VCaP (cell line): Measurements from ENCODE around the gene C13orf46.

Source experiments
- H3K27ac ChIP-seq: fragments of 450-650 bp; 2 replicates; pipeline ENCODE4 v1.5.1; 2017
- TF ChIP-seq, protein P1 (sequence below): fragments of 450-650 bp; conservative IDR thresholded peaks from 2 replicates; pipeline ENCODE4 v1.5.1; 2017; ENCODE audit warnings: mild to moderate bottlenecking, moderate library complexity

The C13orf46 gene

DNA sequence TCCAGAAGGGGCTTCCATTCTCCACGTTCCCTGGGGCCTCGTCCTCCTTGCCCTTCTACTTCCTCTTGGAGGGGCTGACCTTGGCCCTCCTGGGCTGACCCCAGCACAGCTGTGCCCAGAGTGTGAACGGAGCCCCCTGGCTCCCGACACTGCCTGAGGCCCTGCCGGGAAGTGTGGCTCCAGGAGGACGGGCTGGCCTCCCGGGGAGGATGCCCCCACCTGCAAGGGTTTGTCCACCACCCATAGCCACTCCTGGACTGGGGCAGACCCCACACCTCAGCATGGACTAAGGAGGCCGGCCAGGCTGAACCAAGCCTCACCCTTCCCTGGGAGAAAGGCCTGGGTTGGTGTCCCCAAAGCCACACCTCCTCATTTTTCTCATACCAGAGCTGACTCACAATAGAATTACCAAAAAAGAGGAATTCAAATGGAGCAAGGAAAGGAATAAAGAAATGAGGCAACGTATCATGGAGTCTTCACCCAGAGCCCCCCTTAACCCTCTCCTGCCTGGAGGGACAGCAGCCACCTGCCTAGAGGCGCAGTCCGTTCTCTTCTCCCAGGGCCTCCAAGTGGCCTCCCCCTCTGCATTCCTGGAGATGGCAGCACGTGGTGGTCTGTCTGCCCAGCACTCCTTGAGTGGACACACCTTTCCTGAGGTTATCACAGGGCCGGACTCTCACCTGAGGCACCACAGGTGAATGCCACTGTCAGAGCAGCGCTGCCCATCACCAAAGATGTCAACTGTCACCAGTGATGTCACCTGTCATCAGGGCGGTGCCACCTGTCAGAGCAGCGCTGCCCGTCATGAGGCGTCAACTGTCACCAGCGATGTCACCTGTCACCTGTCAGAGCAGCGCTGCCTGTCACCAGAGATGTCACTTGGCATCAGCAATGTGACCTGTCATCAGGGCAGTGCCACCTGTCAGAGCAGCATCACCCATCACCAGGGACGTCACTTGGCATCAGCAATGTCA lies 3.1 kb upstream of the C13orf46 start:
- TF ChIP-seq, protein P1, sequence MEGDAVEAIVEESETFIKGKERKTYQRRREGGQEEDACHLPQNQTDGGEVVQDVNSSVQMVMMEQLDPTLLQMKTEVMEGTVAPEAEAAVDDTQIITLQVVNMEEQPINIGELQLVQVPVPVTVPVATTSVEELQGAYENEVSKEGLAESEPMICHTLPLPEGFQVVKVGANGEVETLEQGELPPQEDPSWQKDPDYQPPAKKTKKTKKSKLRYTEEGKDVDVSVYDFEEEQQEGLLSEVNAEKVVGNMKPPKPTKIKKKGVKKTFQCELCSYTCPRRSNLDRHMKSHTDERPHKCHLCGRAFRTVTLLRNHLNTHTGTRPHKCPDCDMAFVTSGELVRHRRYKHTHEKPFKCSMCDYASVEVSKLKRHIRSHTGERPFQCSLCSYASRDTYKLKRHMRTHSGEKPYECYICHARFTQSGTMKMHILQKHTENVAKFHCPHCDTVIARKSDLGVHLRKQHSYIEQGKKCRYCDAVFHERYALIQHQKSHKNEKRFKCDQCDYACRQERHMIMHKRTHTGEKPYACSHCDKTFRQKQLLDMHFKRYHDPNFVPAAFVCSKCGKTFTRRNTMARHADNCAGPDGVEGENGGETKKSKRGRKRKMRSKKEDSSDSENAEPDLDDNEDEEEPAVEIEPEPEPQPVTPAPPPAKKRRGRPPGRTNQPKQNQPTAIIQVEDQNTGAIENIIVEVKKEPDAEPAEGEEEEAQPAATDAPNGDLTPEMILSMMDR = no peak
- no peak overlapping the region for H3K27ac ChIP-seq

DNA sequence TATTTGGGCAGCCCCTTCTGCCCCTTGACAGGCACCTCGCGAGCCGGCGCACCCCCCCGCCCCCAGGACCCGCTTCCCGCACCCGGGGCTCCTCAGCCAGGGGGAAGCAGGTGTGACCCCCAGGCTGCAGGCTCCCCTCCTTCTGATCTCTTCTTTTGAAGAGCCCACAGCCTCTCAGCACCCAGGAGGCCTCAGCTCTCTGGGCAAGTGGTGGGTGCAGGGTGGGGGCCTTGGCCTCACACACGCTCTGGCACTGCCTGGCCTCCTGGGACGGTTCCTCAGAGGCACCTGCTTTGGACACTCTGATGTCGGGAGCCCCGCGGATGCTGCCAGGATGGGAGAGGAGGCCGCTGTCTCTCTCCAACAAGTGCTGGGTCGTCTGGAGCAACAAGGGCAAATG lies 1.5 kb upstream of the C13orf46 start:
- TF ChIP-seq, protein P1 = no peak

DNA sequence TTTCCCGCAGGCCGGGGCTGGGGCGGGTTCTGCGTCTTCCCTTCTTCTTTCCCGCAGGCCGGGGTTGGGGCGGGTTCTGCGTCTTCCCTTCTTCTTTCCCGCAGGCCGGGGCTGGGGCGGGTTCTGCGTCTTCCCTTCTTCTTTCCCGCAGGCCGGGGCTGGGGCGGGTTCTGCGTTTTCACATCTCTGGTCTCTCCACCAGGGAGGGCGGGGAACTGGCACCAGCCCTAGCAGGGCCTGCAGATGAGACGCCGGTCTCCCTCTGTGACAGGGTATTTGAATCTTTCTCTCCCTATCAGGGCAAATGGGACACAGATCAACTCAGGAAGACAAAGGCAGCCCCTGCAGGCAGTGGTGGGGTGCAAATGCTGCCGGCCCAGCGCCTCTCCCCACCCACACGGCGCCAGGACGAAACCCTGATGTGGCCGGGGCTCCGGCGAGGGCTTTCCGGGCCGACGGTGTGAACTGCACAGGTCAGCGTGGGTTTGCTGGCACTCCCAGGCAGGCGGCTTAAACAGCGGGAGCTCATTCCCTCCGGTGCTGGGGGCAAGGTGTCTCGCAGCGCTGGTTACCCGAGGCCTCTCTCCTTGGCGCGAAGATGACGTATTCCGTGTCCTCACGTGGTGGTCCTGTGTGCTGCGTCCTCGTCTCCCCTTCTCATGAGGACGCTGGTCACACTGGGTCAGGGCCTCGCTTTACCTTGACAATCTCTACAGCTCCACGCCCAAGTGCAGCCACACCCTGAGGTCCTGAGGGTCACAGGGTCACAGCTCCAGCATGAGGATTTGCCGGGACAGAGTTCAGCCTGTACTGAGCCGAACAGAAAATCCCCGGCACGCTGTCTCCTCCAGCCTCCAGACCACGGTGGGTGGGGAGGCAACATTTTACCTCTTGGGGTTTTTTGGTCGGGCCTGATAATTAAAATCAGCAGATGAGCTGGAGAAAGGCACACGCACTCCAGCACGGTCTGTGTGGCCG lies 717 bp upstream of the C13orf46 start:
- TF ChIP-seq, protein P1 = no peak
- H3K27ac ChIP-seq = no peak overlapping the region

More for the DNA sequence above, 1.5 kb upstream of the C13orf46 start:
- no peak overlapping the region for H3K27ac ChIP-seq

GRCh38 chr13:113972451-113973217 lies 1.2 kb downstream of the C13orf46 start:
- TF ChIP-seq, protein P1 = no peak
- no peak overlapping the region for H3K27ac ChIP-seq

- peak overlapping the region; percentile 60 for H3K27ac ChIP-seq
- TF ChIP-seq, protein P1 = no peak
Observed at GRCh38 chr13:113971471-113972231, 2.2 kb downstream of the C13orf46 start.

DNA sequence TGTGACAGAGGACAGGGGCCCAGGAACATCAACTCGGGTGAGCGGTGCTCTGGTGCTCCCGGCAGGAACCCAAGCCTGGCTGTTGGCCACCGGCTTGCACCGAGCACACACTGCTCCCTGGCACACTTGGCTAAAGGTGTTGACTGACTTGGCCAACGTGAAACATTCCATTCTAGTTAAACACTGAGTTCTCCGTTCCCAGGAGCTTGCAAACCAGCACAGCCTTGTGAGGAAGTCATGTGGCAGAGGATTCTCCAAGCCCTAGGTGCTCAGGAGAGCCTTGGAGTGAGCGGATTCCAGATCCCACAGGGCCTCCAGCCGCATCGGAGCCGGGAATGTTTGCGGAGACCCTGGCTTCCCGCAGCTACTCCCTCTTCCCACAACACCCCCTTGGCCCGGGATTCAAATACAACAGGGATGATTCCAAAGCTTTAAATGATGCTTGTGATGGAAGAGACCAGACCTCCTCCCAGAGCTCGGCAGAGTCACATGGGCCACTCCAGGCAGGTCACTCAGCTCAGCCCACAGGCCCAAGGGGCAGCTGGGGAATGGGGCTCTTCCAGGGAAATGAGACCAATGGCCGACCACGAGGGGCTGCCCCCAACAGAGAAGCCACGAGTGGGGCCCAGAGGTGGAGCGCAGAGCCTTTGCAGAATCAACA lies 2.9 kb downstream of the C13orf46 start:
- TF ChIP-seq, protein P1 = no peak
- peak overlapping the region; percentile 60 for H3K27ac ChIP-seq
